ENCODE data around the gene OR4D11. TPM values are rescaled to one million over a fixed set of nuclear protein-coding genes. Genes with fewer than 3 reads are reported as not detected.

The OR4D11 gene
- total and polyA plus RNA-seq, 9 of the 15 experiments (the other 6 are each of a cell fraction or from before 2014, with no cell fraction given), result not detected

GRCh38 chr11:59534676-59535075 is 31.3 kb downstream of the OR4D11 start:
- 44% methylated on average over 1 of the region's 1 CpG for WGBS (ENCODE audit: insufficient coverage, low coverage, missing lambda C conversion rate)
- BruUV-seq (replicated peaks), result no TSS peak
- Histone ChIP-seq H3K79me2 (ENCODE audit: control insufficient read depth, insufficient read depth, low read length) (no peaks in the 10 kb centered on the region), H3K9ac (ENCODE audit: insufficient read depth in 1 of 2, low read depth in 2 of 2, low read length in 2 of 2) (peak overlapping the region in 1 of 2 experiments; percentile 19; a peak in 1 of 4 replicates), H3K27me3 (ENCODE audit: control insufficient read depth in 2 of 2, insufficient read depth in 2 of 2, low read length in 2 of 2) (no peaks in the 10 kb centered on the region), H3K9me1 (ENCODE audit: control insufficient read depth, insufficient read depth, low read length) (no peaks in the 10 kb centered on the region), H2AFZ (ENCODE audit: low read depth, low read length) (peak overlapping the region; percentile 58; the same call in 1 of the 2 replicates), H3K4me2 (ENCODE audit: insufficient read depth, low read length) (no peak overlapping the region), H4K20me1 (replicated peaks; ENCODE audit: control insufficient read depth, insufficient read depth, low read length) (no peaks in the 10 kb centered on the region), H3K36me3 (ENCODE audit: control insufficient read depth, insufficient read depth, low read length) (no peaks in the 10 kb centered on the region), H3K4me3 (no peak overlapping the region), H3K4me1 (replicated peaks in 1 of 2; ENCODE audit: control insufficient read depth in 2 of 2, insufficient read depth in 2 of 2, low read length in 2 of 2) (peaks cover 6% of the 10 kb centered on the region in 2 experiments; a peak in 3 of 5 replicates), H3K27ac (ENCODE audit: extremely low read depth, low read depth, low read length) (no peak overlapping the region), H3K9me3 (replicated peaks; ENCODE audit: control insufficient read depth, insufficient read depth, low read depth, low read length) (no peaks in the 10 kb centered on the region)
- DNase-seq (ENCODE audit: extremely low read depth in 1 of 4, low spot score in 3 of 4), result no peak
- CTCF ChIA-PET (ENCODE audit: low intra/inter-chr PET ratio), result no interaction called here
- POLR2A ChIA-PET, result interaction anchor here (0.6 kb wide), 1 partner anchor 1555 kb away, joined by 3 read pairs; no protein-coding TSS in a partner anchor
- intact Hi-C loops (cut with micrococcal nuclease), result loop anchor here (5.0 kb wide), 1 partner anchor 268 kb away; no protein-coding TSS in a partner anchor
- no peak for FAIRE-seq
- in situ Hi-C loops (cut with MboI), result no loop called here
- no peak for ATAC-seq
- TF ChIP-seq BCLAF1 (IDR thresholded peaks at IDR 0.05; ENCODE audit: borderline replicate concordance in 1 of 2, control insufficient read depth in 1 of 2, low read depth in 2 of 2, low read length in 1 of 2) (no peak), E2F4 (CRISPR knock-in tag; IDR thresholded peaks at IDR 0.05; ENCODE audit: low read depth) (no peak), E2F1 (CRISPR knock-in tag; IDR thresholded peaks at IDR 0.05) (no peak), HMGN3 (IDR thresholded peaks at IDR 0.05; ENCODE audit: borderline replicate concordance, extremely low read depth, insufficient read length, low read depth, low read length) (no peak), MYC (IDR thresholded peaks at IDR 0.05; ENCODE audit: low read depth, low read length) (no peak), MYC (CRISPR knock-in tag; IDR thresholded peaks at IDR 0.05; ENCODE audit: borderline replicate concordance, low read depth) (no peak), CTCFL (IDR thresholded peaks at IDR 0.05; ENCODE audit: borderline replicate concordance, insufficient read depth, low read depth, low read length, poor library complexity, severe bottlenecking) (no peak), MAFG (tag; conservative IDR thresholded peaks at IDR 0.05) (no peak), THRB (CRISPR knock-in tag; conservative IDR thresholded peaks at IDR 0.05) (no peak), KAT7 (CRISPR knock-in tag; IDR thresholded peaks at IDR 0.05; ENCODE audit: borderline replicate concordance) (no peak), POU5F1 (IDR thresholded peaks at IDR 0.05; ENCODE audit: borderline replicate concordance, low read depth, low read length, partially characterized antibody) (no peak)

Measured in K562 (cell line).